ENCODE measurements around the gene SPATS1.

The SPATS1 gene

GRCh38 chr6:44342489-44342888, at the start of gene SPATS1:
Gene SPATS1, plus strand, starts transcription at chr6:44342650. Its CDS starts 446 bp downstream, at chr6:44343096.
- H3K4me1 ChIP-seq, result 0 out of 2 replicates have a peak, but pooled peaks cover 6% of the 10 kb centered on the region
- H3K27ac ChIP-seq, result no peak within 1 kb of the TSS
- H3K27me3 ChIP-seq, result peaks cover 44% of the 10 kb centered on the region
- H3K4me2 ChIP-seq, result no peak within 1 kb of the TSS
- no peak within 1 kb of the TSS for H3K4me3 ChIP-seq
- H3K9ac ChIP-seq, result no peak within 1 kb of the TSS
- no peaks in the 10 kb centered on the region for H3K36me3 ChIP-seq
- H4K20me1 ChIP-seq, result no peaks in the 10 kb centered on the region
- TF ChIP-seq Cebpa-rat (IDR thresholded peaks at IDR 0.05), result no peak
- H3K9me3 ChIP-seq, result no peaks in the 10 kb centered on the region

- TF ChIP-seq Cebpa-rat (IDR thresholded peaks at IDR 0.05), result no peak
Measured at GRCh38 chr6:44292661-44293365, 49.6 kb upstream of the SPATS1 start.

DNA sequence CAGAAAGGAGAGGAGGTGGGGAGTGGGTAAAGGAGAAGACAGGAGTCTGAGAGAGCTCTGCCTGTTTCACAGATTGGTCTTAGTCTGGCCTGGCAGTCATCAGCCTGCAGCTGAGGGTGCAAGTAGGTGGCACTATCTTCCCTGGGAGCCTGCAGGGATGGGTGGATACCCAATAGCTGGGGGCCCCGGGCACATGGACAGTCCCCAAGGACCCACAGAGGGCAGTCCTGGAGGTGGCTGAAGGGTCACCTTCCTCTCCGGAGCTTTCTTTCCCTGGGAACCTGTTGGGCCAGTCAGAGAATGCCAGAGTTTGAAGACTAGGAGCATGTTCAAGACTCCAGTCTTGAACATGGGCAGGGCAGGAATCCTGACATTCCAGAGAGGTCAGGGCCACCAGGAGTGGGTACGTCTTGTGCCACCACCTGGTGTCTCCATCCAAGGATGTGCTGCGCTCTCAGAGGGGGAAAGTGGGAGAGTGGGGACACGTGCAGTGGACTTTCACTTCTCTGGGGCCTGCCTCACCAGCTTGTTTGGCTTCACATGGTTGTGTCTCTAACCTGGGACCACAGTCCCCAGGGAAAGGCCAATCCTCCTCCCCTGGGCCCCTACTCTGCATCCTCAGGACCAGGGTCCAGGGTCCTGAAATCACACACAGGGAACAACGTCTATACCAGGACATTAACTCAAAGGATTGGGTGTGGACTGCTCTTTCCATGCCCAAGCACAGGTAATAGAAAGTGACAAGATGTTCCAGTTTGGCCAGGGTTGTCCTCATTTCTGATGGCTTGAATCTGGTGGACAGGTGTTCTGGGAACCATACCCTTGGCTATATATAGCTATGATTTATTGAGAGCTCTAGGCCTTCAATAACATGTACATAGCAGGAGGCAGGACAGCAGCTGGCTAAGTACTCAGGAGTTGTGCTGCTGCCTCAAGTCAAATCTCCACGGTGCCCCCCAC, 47.3 kb upstream of the SPATS1 start:
- Histone ChIP-seq H3K4me1 (no peaks in the 10 kb centered on the region), H3K9me3 (no peaks in the 10 kb centered on the region), H3K4me2 (no peak overlapping the region), H4K20me1 (peaks cover 50% of the 10 kb centered on the region), H3K27ac (no peak overlapping the region), H3K4me3 (no peak overlapping the region), H3K27me3 (peaks cover 54% of the 10 kb centered on the region), H3K36me3 (peaks cover 17% of the 10 kb centered on the region), H3K9ac (no peak overlapping the region)
- no peak for TF ChIP-seq Cebpa-rat (IDR thresholded peaks at IDR 0.05)

More at GRCh38 chr6:44292661-44293365, 49.6 kb upstream of the SPATS1 start:
- Histone ChIP-seq H3K4me3 (no peak overlapping the region), H3K27ac (no peak overlapping the region), H3K36me3 (no peaks in the 10 kb centered on the region), H4K20me1 (peaks cover 29% of the 10 kb centered on the region), H3K9me3 (no peaks in the 10 kb centered on the region), H3K4me2 (no peak overlapping the region), H3K27me3 (peaks cover 34% of the 10 kb centered on the region), H3K9ac (no peak overlapping the region), H3K4me1 (no peaks in the 10 kb centered on the region)

DNA sequence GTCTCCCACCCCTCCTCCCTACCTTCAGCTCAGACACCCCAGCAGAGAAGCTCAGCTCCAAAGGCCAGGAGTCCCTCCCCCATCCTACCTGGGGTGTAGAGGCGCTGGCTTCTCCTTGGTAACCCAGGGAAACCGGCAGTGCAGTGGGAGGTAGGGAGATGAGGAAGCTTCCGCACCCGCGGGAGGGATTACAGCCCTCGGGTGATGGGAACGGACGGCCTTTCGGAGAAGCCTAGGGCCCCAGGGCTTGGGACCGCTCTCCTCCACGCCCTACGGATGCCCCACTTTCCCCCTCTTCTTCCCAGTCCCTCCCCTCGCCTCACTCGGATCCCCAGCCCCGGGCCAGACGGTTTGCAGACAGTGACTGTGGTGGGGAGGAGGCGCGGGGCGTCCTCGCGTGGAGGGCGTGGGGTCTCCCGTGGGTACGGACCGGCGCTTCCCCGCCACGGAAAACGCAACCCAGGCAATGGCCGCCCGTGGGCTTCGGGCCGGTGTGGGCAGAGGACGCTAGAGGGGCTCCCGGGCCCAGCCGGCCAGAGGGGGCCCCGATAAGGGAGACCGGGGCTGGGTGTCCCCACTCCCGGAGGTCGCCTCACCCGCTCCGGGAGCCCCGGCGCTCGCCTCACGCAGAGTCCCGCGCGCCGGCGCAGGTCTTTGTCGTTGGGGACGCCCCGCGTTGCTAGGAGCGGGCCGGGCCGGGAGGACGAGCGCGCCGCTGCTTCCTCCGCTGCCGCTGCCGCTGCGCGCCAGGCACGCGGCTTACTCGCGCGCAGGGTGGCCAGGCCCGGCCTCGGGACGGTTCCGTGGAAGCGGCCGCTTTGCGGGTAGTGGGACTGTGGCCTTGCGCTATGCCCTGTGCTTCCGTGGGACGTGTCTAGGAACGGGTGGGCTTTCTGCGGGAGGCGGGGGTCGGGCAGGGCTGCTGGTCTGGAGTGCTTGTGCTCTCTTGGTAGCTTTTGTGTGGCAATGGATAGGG, 45.1 kb upstream of the SPATS1 start:
- Histone ChIP-seq H3K4me3 (no peak overlapping the region), H4K20me1 (peaks cover 57% of the 10 kb centered on the region), H3K36me3 (peaks cover 39% of the 10 kb centered on the region), H3K9me3 (no peaks in the 10 kb centered on the region), H3K27ac (no peak overlapping the region), H3K4me2 (no peak overlapping the region), H3K27me3 (peaks cover 50% of the 10 kb centered on the region), H3K9ac (no peak overlapping the region), H3K4me1 (no peaks in the 10 kb centered on the region)
- TF ChIP-seq Cebpa-rat (IDR thresholded peaks at IDR 0.05), result no peak

DNA sequence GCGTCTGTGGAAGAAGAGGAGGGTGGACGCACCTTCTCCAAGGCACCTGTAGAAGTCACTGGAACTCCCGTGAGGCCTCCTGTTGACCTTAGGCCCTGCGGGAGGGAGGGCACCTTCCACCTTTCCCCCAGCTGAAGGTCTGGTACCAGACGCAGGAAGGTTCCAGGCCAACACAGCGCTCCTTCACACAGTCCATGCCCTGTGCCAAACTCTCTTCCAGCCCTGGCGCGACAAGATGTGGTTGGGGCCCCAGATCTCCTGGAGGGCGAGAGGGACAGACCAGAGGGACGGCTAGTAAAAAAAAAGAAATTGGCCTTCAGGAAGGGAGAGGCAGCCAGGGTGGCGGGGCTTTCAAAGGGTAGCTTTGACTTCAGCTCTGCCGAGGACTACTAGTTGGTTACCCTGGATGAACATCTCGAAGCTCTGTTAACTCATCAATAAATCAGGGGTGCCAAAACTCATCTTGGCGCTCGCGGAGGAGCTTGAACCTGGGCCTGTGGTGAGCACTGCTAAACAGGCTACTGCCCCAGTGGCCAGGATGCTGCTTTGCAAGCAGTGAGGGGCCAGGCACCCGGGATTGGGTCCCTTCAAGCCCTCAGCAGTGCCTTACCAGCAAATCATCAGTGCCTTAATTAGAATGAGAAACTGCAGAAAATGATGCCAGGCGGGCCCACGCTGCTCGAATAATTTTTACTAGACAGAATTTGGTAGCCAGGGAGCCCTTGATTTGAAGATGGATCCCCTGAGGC, 44.2 kb upstream of the SPATS1 start:
- peaks cover 63% of the 10 kb centered on the region for H4K20me1 ChIP-seq
- peaks cover 50% of the 10 kb centered on the region for H3K27me3 ChIP-seq
- H3K4me1 ChIP-seq, result no peaks in the 10 kb centered on the region
- peaks cover 48% of the 10 kb centered on the region for H3K36me3 ChIP-seq
- TF ChIP-seq Cebpa-rat (IDR thresholded peaks at IDR 0.05), result no peak
- no peak overlapping the region for H3K4me3 ChIP-seq
- H3K9ac ChIP-seq, result no peak overlapping the region
- no peak overlapping the region for H3K4me2 ChIP-seq
- no peak overlapping the region for H3K27ac ChIP-seq
- no peaks in the 10 kb centered on the region for H3K9me3 ChIP-seq

- Histone ChIP-seq H3K4me3 (no peak overlapping the region), H3K4me1 (no peaks in the 10 kb centered on the region), H3K27ac (no peak overlapping the region), H3K27me3 (peaks cover 50% of the 10 kb centered on the region), H4K20me1 (peaks cover 66% of the 10 kb centered on the region), H3K36me3 (peaks cover 55% of the 10 kb centered on the region), H3K4me2 (no peak overlapping the region), H3K9me3 (no peaks in the 10 kb centered on the region), H3K9ac (no peak overlapping the region)
- TF ChIP-seq Cebpa-rat (IDR thresholded peaks at IDR 0.05), result no peak
Measured at GRCh38 chr6:44298864-44299263, 43.6 kb upstream of the SPATS1 start.

GRCh38 chr6:44300292-44300823, 42.1 kb upstream of the SPATS1 start:
- Histone ChIP-seq H3K27me3 (peaks cover 44% of the 10 kb centered on the region), H3K36me3 (peaks cover 70% of the 10 kb centered on the region), H4K20me1 (peaks cover 67% of the 10 kb centered on the region), H3K9me3 (no peaks in the 10 kb centered on the region), H3K4me3 (no peak overlapping the region), H3K4me1 (no peaks in the 10 kb centered on the region), H3K27ac (no peak overlapping the region), H3K4me2 (no peak overlapping the region), H3K9ac (no peak overlapping the region)
- no peak for TF ChIP-seq Cebpa-rat (IDR thresholded peaks at IDR 0.05)

DNA sequence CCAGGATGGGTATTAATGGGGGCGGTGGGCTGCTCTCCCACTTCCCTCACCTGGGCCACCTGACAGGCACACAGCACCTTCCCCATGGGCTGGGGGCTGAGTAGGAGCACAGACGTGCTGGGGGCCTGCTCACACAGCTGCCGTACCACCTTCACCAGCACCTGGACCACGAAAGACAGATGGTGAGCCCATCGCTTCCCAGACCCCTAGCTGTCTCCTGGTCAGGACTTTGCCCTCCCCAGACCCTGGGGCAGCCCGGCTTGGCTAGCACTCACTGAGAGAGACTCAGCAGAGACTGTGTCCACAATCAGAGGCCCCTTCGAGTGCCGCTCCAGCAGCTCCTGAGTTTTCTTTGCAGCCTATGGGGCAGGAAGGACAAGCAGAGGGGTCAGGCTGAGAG, 41.3 kb upstream of the SPATS1 start:
- Histone ChIP-seq H3K4me2 (no peak overlapping the region), H3K27me3 (peaks cover 37% of the 10 kb centered on the region), H4K20me1 (peaks cover 60% of the 10 kb centered on the region), H3K9ac (no peak overlapping the region), H3K4me1 (no peaks in the 10 kb centered on the region), H3K27ac (no peak overlapping the region), H3K9me3 (no peaks in the 10 kb centered on the region), H3K4me3 (no peak overlapping the region), H3K36me3 (peaks cover 77% of the 10 kb centered on the region)
- no peak for TF ChIP-seq Cebpa-rat (IDR thresholded peaks at IDR 0.05)

Measured in BLaER1 (cell line).